Activated CD4-positive, alpha-beta T cell treated with anti-CD3 and anti-CD28 coated beads, Interleukin-2, amount 50 U/mL, for 4 hours (primary cell): ENCODE measurements around the gene CEP170B.
A peak's percentile ranks its signal among the peaks of the same experiment; 100 is the strongest.
"Not testable (repeated sequence)": the region's sequence is repeated elsewhere in the genome, so short reads cannot be mapped to it uniquely, and the experiment has no call there.

ENCODE experiments used
- DNase-seq, 2 experiments: peaks; one replicate each; pipeline ENCODE4 v3.0.0-alpha.2; 2020

The CEP170B gene

GRCh38 chr14:104865081-104865630 lies at the start of gene CEP170B:
Gene CEP170B (plus strand): TSS chr14:104865268. CDS start chr14:104868451, 3,183 bp downstream.
- peak; percentile 31 for DNase-seq

GRCh38 chr14:104816616-104816884 lies 48.5 kb upstream of the CEP170B start:
- no peak for DNase-seq

- no peak for DNase-seq
These were observed 46.9 kb upstream of the CEP170B start for GRCh38 chr14:104817930-104818713.

GRCh38 chr14:104818714-104819161 lies 46.3 kb upstream of the CEP170B start:
- no peak for DNase-seq

GRCh38 chr14:104819361-104819781 lies 45.7 kb upstream of the CEP170B start:
- DNase-seq, result no peak

GRCh38 chr14:104820669-104821228 lies 44.3 kb upstream of the CEP170B start:
- DNase-seq, result no peak

- no peak for DNase-seq
These were observed 43.7 kb upstream of the CEP170B start for GRCh38 chr14:104821229-104821945.

GRCh38 chr14:104821971-104822608 lies 43.0 kb upstream of the CEP170B start:
- DNase-seq, result no peak

- DNase-seq, result no peak
These were observed 42.0 kb upstream of the CEP170B start for GRCh38 chr14:104822821-104823615.

GRCh38 chr14:104824353-104824997 lies 40.6 kb upstream of the CEP170B start:
- DNase-seq, result no peak

GRCh38 chr14:104826189-104826860 lies 38.7 kb upstream of the CEP170B start:
- peak; percentile 92 to 94 for DNase-seq

- DNase-seq, result no peak
These were observed 38.2 kb upstream of the CEP170B start for GRCh38 chr14:104826861-104827176.

- DNase-seq, result peak; percentile 41 to 51
These were observed 37.7 kb upstream of the CEP170B start for GRCh38 chr14:104827177-104828055.

- no peak for DNase-seq
These were observed 34.3 kb upstream of the CEP170B start for GRCh38 chr14:104830781-104831180.

- not testable (repeated sequence) for DNase-seq
These were observed 28.7 kb upstream of the CEP170B start for GRCh38 chr14:104836171-104836935.

GRCh38 chr14:104841730-104842129 lies 23.3 kb upstream of the CEP170B start:
- DNase-seq, result no peak

GRCh38 chr14:104843006-104843405 lies 22.1 kb upstream of the CEP170B start:
- DNase-seq, result no peak

- no peak for DNase-seq
These were observed 21.4 kb upstream of the CEP170B start for GRCh38 chr14:104843442-104844305.
